ENCODE results near the gene HDAC3. TPM values are rescaled to one million over a fixed set of nuclear protein-coding genes. Genes with fewer than 3 reads are reported as not detected.

Gene HDAC3
- total and polyA plus RNA-seq, 7 experiments from 2014 or later: 70.0 to 102 (median 87.4) TPM

- H3K36me3 ChIP-seq (ENCODE audit: control insufficient read depth in 2 of 3, insufficient read depth in 3 of 3, low read length in 3 of 3): no peaks in the 10 kb centered on the region
Observed at GRCh38 chr5:141663506-141663905, 26.9 kb upstream of the HDAC3 start.

GRCh38 chr5:141662028-141662427 lies 25.4 kb upstream of the HDAC3 start:
- intact Hi-C loops (cut with micrococcal nuclease): no loop called here
- ATAC-seq (no peak), DNase-seq (no peak)
- POLR2A ChIA-PET: no interaction called here
- Mint-ChIP-seq H3K27me3 (peaks cover 0 to 5% (median 0%) of the 10 kb centered on the region in 5 donors), H3K9me3 (peaks cover 0 to 2% (median 0%) of the 10 kb centered on the region in 11 donors), H3K36me3 (peaks cover 0 to 3% (median 0%) of the 10 kb centered on the region in 5 donors), H3K4me3 (no peak overlapping the region), H3K27ac (no peak overlapping the region), H3K4me1 (peaks cover 0 to 6% (median 3%) of the 10 kb centered on the region in 7 donors)
- CTCF ChIA-PET: interaction anchor here (1.0 to 3.9 kb wide), 3 partner anchors 8 to 216 kb away, joined by 3 to 15 read pairs (median 6); partner anchors contain the start of gene PCDH1
- Histone ChIP-seq H3K27me3 (ENCODE audit: control insufficient read depth in 2 of 2, insufficient read depth in 2 of 2, low read length in 2 of 2) (no peaks in the 10 kb centered on the region), H3K36me3 (ENCODE audit: control insufficient read depth in 2 of 3, insufficient read depth in 3 of 3, low read length in 3 of 3) (no peaks in the 10 kb centered on the region), H3K9me3 (ENCODE audit: control insufficient read depth in 2 of 3, low read length in 3 of 3) (no peaks in the 10 kb centered on the region), H3K4me3 (ENCODE audit: low read length) (no peak overlapping the region), H3K27ac (ENCODE audit: low read depth, low read length) (no peak overlapping the region), H3K4me1 (ENCODE audit: control insufficient read depth in 2 of 2, insufficient read depth in 2 of 2, low read length in 2 of 2) (no peaks in the 10 kb centered on the region)

More at GRCh38 chr5:141663506-141663905, 26.9 kb upstream of the HDAC3 start:
- CTCF ChIA-PET: interaction anchor here (0.7 to 3.9 kb wide), 7 partner anchors 10 to 297 kb away, joined by 3 to 24 read pairs (median 6); partner anchors contain the start of gene PCDH1
- Mint-ChIP-seq H3K4me3 (no peak overlapping the region), H3K27me3 (no peaks in the 10 kb centered on the region), H3K4me1 (peaks cover 0 to 6% (median 3%) of the 10 kb centered on the region in 7 donors), H3K27ac (no peak overlapping the region), H3K36me3 (no peaks in the 10 kb centered on the region), H3K9me3 (peaks cover 0 to 2% (median 0%) of the 10 kb centered on the region in 11 donors)
- Histone ChIP-seq H3K9me3 (ENCODE audit: control insufficient read depth in 2 of 3, low read length in 3 of 3) (no peaks in the 10 kb centered on the region), H3K4me1 (ENCODE audit: control insufficient read depth in 2 of 2, insufficient read depth in 2 of 2, low read length in 2 of 2) (no peaks in the 10 kb centered on the region), H3K27me3 (ENCODE audit: control insufficient read depth in 2 of 2, insufficient read depth in 2 of 2, low read length in 2 of 2) (no peaks in the 10 kb centered on the region), H3K27ac (ENCODE audit: low read depth, low read length) (no peak overlapping the region), H3K4me3 (ENCODE audit: low read length) (no peak overlapping the region)
- intact Hi-C loops (cut with micrococcal nuclease): no loop called here
- POLR2A ChIA-PET: no interaction called here
- ATAC-seq: no peak
- no peak for DNase-seq

GRCh38 chr5:141657937-141658545 lies 21.4 kb upstream of the HDAC3 start:
- Mint-ChIP-seq H3K27me3 (peaks cover 0 to 7% (median 3%) of the 10 kb centered on the region in 5 donors), H3K36me3 (peaks cover 0 to 4% (median 0%) of the 10 kb centered on the region in 5 donors), H3K4me1 (peaks cover 0 to 6% (median under 1%) of the 10 kb centered on the region in 7 donors), H3K9me3 (peaks cover 0 to 3% (median 0%) of the 10 kb centered on the region in 11 donors), H3K4me3 (no peak overlapping the region), H3K27ac (no peak overlapping the region)
- ChIA-PET CTCF (interaction anchor here (0.6 to 1.2 kb wide), 4 partner anchors 12 to 335 kb away, joined by 3 read pairs; no protein-coding TSS in a partner anchor), POLR2A (interaction anchor here (1.6 kb wide), 1 partner anchor 12 kb away, joined by 6 read pairs; no protein-coding TSS in a partner anchor)
- Histone ChIP-seq H3K4me1 (ENCODE audit: control insufficient read depth in 2 of 2, insufficient read depth in 2 of 2, low read length in 2 of 2) (no peaks in the 10 kb centered on the region), H3K9me3 (ENCODE audit: control insufficient read depth in 2 of 3, low read length in 3 of 3) (no peaks in the 10 kb centered on the region), H3K27me3 (ENCODE audit: control insufficient read depth in 2 of 2, insufficient read depth in 2 of 2, low read length in 2 of 2) (no peaks in the 10 kb centered on the region), H3K4me3 (ENCODE audit: low read length) (no peak overlapping the region), H3K36me3 (ENCODE audit: control insufficient read depth in 2 of 3, insufficient read depth in 3 of 3, low read length in 3 of 3) (no peaks in the 10 kb centered on the region), H3K27ac (ENCODE audit: low read depth, low read length) (no peak overlapping the region)
- no peak for DNase-seq
- intact Hi-C loops (cut with micrococcal nuclease): no loop called here
- peak; percentile 26 for ATAC-seq

GRCh38 chr5:141657404-141657803 lies 20.8 kb upstream of the HDAC3 start:
- Mint-ChIP-seq H3K4me1 (peaks cover 1 to 12% (median 7%) of the 10 kb centered on the region in 7 donors), H3K4me3 (no peak overlapping the region), H3K9me3 (peaks cover 0 to 3% (median 0%) of the 10 kb centered on the region in 11 donors), H3K27ac (no peak overlapping the region), H3K27me3 (peaks cover 0 to 7% (median 3%) of the 10 kb centered on the region in 5 donors), H3K36me3 (peaks cover 0 to 4% (median 0%) of the 10 kb centered on the region in 5 donors)
- ATAC-seq (no peak), DNase-seq (no peak)
- CTCF ChIA-PET: interaction anchor here (0.6 to 1.2 kb wide), 3 partner anchors 13 to 1028 kb away, joined by 3 read pairs; partner anchors contain the start of gene FGF1
- Histone ChIP-seq H3K36me3 (ENCODE audit: control insufficient read depth in 2 of 3, insufficient read depth in 3 of 3, low read length in 3 of 3) (no peaks in the 10 kb centered on the region), H3K27me3 (ENCODE audit: control insufficient read depth in 2 of 2, insufficient read depth in 2 of 2, low read length in 2 of 2) (no peaks in the 10 kb centered on the region), H3K27ac (ENCODE audit: low read depth, low read length) (no peak overlapping the region), H3K4me3 (ENCODE audit: low read length) (no peak overlapping the region), H3K4me1 (ENCODE audit: control insufficient read depth in 2 of 2, insufficient read depth in 2 of 2, low read length in 2 of 2) (no peaks in the 10 kb centered on the region), H3K9me3 (ENCODE audit: control insufficient read depth in 2 of 3, low read length in 3 of 3) (no peaks in the 10 kb centered on the region)
- intact Hi-C loops (cut with micrococcal nuclease): no loop called here
- POLR2A ChIA-PET: interaction anchor here (1.5 to 1.6 kb wide), 2 partner anchors 12 to 20 kb away, joined by 3 to 6 read pairs; partner anchors contain the start of gene RELL2

GRCh38 chr5:141656396-141656795 lies 19.7 kb upstream of the HDAC3 start:
- no peaks in the 10 kb centered on the region for H3K9me3 ChIP-seq (ENCODE audit: control insufficient read depth in 2 of 3, low read length in 3 of 3)
- peaks cover 0 to 7% (median 3%) of the 10 kb centered on the region in 5 donors for H3K27me3 Mint-ChIP-seq
- peaks cover 0 to 3% (median 0%) of the 10 kb centered on the region in 11 donors for H3K9me3 Mint-ChIP-seq
- H3K4me3 Mint-ChIP-seq: no peak overlapping the region
- ChIA-PET POLR2A (interaction anchor here (0.6 to 1.5 kb wide), 2 partner anchors 19 to 20 kb away, joined by 3 read pairs; partner anchors contain the start of gene RELL2), CTCF (no interaction called here)
- intact Hi-C loops (cut with micrococcal nuclease): no loop called here
- H3K27me3 ChIP-seq (ENCODE audit: control insufficient read depth in 2 of 2, insufficient read depth in 2 of 2, low read length in 2 of 2): no peaks in the 10 kb centered on the region
- ATAC-seq: no peak
- no peak for DNase-seq
- no peak overlapping the region for H3K4me3 ChIP-seq (ENCODE audit: low read length)
- H3K27ac ChIP-seq (ENCODE audit: low read depth, low read length): no peak overlapping the region
- H3K4me1 Mint-ChIP-seq: peaks cover 8 to 22% (median 17%) of the 10 kb centered on the region in 7 donors
- peaks cover 8 to 9% of the 10 kb centered on the region in 2 donors for H3K4me1 ChIP-seq (ENCODE audit: control insufficient read depth in 2 of 2, insufficient read depth in 2 of 2, low read length in 2 of 2)
- H3K27ac Mint-ChIP-seq: peak overlapping the region in 1 of 9 donors; percentile 34
- peaks cover 0 to 4% (median 0%) of the 10 kb centered on the region in 5 donors for H3K36me3 Mint-ChIP-seq
- no peaks in the 10 kb centered on the region for H3K36me3 ChIP-seq (ENCODE audit: control insufficient read depth in 2 of 3, insufficient read depth in 3 of 3, low read length in 3 of 3)

GRCh38 chr5:141655020-141655419 lies 18.4 kb upstream of the HDAC3 start:
- peaks cover 0 to 7% (median 3%) of the 10 kb centered on the region in 5 donors for H3K27me3 Mint-ChIP-seq
- Histone ChIP-seq H3K27me3 (ENCODE audit: control insufficient read depth in 2 of 2, insufficient read depth in 2 of 2, low read length in 2 of 2) (no peaks in the 10 kb centered on the region), H3K4me3 (ENCODE audit: low read length) (no peak overlapping the region), H3K27ac (ENCODE audit: low read depth, low read length) (no peak overlapping the region), H3K9me3 (ENCODE audit: control insufficient read depth in 2 of 3, low read length in 3 of 3) (no peaks in the 10 kb centered on the region), H3K4me1 (ENCODE audit: control insufficient read depth in 2 of 2, insufficient read depth in 2 of 2, low read length in 2 of 2) (peaks cover 15 to 18% of the 10 kb centered on the region in 2 donors), H3K36me3 (ENCODE audit: control insufficient read depth in 2 of 3, insufficient read depth in 3 of 3, low read length in 3 of 3) (no peaks in the 10 kb centered on the region)
- no peak for ATAC-seq
- H3K4me1 Mint-ChIP-seq: peaks cover 14 to 31% (median 26%) of the 10 kb centered on the region in 7 donors
- no peak overlapping the region for H3K27ac Mint-ChIP-seq
- CTCF ChIA-PET: no interaction called here
- H3K36me3 Mint-ChIP-seq: peaks cover 0 to 4% (median 0%) of the 10 kb centered on the region in 5 donors
- POLR2A ChIA-PET: no interaction called here
- peaks cover 0 to 3% (median 0%) of the 10 kb centered on the region in 11 donors for H3K9me3 Mint-ChIP-seq
- H3K4me3 Mint-ChIP-seq: no peak overlapping the region
- no peak for DNase-seq
- intact Hi-C loops (cut with micrococcal nuclease): no loop called here
